Measurements from ENCODE around the gene LBX2.

The LBX2 gene

GRCh38 chr2:74450570-74451190 is 48.7 kb downstream of the LBX2 start:
- DNase-seq = no peak

GRCh38 chr2:74448771-74449170 is 50.6 kb downstream of the LBX2 start:
- no peak for DNase-seq

All from NCI-H1417 treated with DMSO at 0.1 percent for 48 hours (cell line).